GM23338 (cell line): ENCODE measurements around the gene IRF1. TPM values are rescaled to one million over a fixed set of nuclear protein-coding genes. Genes with fewer than 3 reads are reported as not detected.

ENCODE experiments used
- ATAC-seq: fragments of 200-7000 bp; cut with Tn5 transposase; 3 replicates; pipeline ENCODE4 v1.9.1; 2020
- DNase-seq: peaks from one replicate; pipeline ENCODE4 v3.0.0-alpha.2; 2015; ENCODE audit warnings: low spot score
- H2AFZ ChIP-seq: fragments of 200-600 bp; sonication (generic); 2 replicates; pipeline ENCODE4 v1.8.0; 2016; ENCODE audit warnings: antibody characterized with exemption, mild to moderate bottlenecking, moderate library complexity
- H3F3A ChIP-seq: fragments of 200-600 bp; sonication (generic); replicated peaks from 2 replicates; pipeline ENCODE4 v1.8.0; 2017; ENCODE audit warnings: antibody characterized with exemption, mixed run types, low read depth
- H3K27ac ChIP-seq: fragments of 200-600 bp; sonication (generic); 2 replicates; pipeline ENCODE4 v1.6.1; 2016; ENCODE audit warnings: low read depth
- H3K27me3 ChIP-seq: fragments of 200-600 bp; sonication (generic); 2 replicates; pipeline ENCODE4 v1.8.0; 2016; ENCODE audit warnings: mild to moderate bottlenecking, mixed run types, moderate library complexity; ENCODE audit not compliant: insufficient read depth
- H3K36me3 ChIP-seq: fragments of 200-600 bp; sonication (generic); 2 replicates; pipeline ENCODE4 v1.8.0; 2016; ENCODE audit warnings: mild to moderate bottlenecking; ENCODE audit not compliant: insufficient read depth
- H3K4me1 ChIP-seq: fragments of 200-600 bp; sonication (generic); 2 replicates; pipeline ENCODE4 v1.8.0; 2016; ENCODE audit warnings: mild to moderate bottlenecking, moderate library complexity; ENCODE audit not compliant: insufficient read depth
- H3K4me2 ChIP-seq: fragments of 200-600 bp; sonication (generic); 2 replicates; pipeline ENCODE4 v1.7.1; 2017; ENCODE audit warnings: mixed run types
- H3K4me3 ChIP-seq: fragments of 200-600 bp; sonication (generic); 2 replicates; pipeline ENCODE4 v1.6.1; 2016; ENCODE audit warnings: mixed run types
- H3K79me2 ChIP-seq: fragments of 200-600 bp; sonication (generic); replicated peaks from 2 replicates; pipeline ENCODE4 v1.8.0; 2017; ENCODE audit warnings: mild to moderate bottlenecking; ENCODE audit not compliant: insufficient read depth
- H3K9me2 ChIP-seq: fragments of 200-600 bp; sonication (generic); 2 replicates; pipeline ENCODE4 v1.8.0; 2017; ENCODE audit not compliant: insufficient read depth
- H4K20me1 ChIP-seq: fragments of 200-600 bp; sonication (generic); replicated peaks from 2 replicates; pipeline ENCODE4 v1.8.0; 2017; ENCODE audit warnings: mild to moderate bottlenecking; ENCODE audit not compliant: insufficient read depth
- H3K27ac Mint-ChIP-seq: 2 replicates; pipeline ENCODE4 v1.8.0; 2020; ENCODE audit warnings: inconsistent platforms, mild to moderate bottlenecking, moderate library complexity, mixed read lengths
- H3K27me3 Mint-ChIP-seq: 3 replicates; pipeline ENCODE4 v1.8.0; 2022; ENCODE audit warnings: low read depth, mild to moderate bottlenecking, moderate library complexity, mixed read lengths, inconsistent platforms; ENCODE audit not compliant: insufficient read depth, poor library complexity
- H3K36me3 Mint-ChIP-seq: 3 replicates; pipeline ENCODE4 v1.8.0; 2021; ENCODE audit warnings: low read depth, mild to moderate bottlenecking, inconsistent platforms, moderate library complexity, mixed read lengths
- H3K4me1 Mint-ChIP-seq: 3 replicates; pipeline ENCODE4 v1.8.0; 2020; ENCODE audit warnings: mild to moderate bottlenecking, inconsistent platforms, mixed read lengths
- H3K4me3 Mint-ChIP-seq: 3 replicates; pipeline ENCODE4 v1.8.0; 2021; ENCODE audit warnings: moderate library complexity, mild to moderate bottlenecking, inconsistent platforms, mixed read lengths
- H3K9me3 Mint-ChIP-seq: 3 replicates; pipeline ENCODE4 v1.8.0; 2020; ENCODE audit warnings: moderate library complexity, mild to moderate bottlenecking, inconsistent platforms, mixed read lengths
- CREB1 ChIP-seq: fragments of 250-450 bp; sonication (Bioruptor Pico); IDR thresholded peaks from 2 replicates; pipeline ENCODE4 v1.5.0; 2020; ENCODE audit warnings: low read depth, mild to moderate bottlenecking, moderate library complexity
- EZH2 ChIP-seq: fragments of 200-600 bp; sonication (generic); IDR thresholded peaks from one replicate; pipeline ENCODE4 v1.8.0; 2017; ENCODE audit warnings: antibody characterized with exemption, mild to moderate bottlenecking, low read depth; ENCODE audit not compliant: unreplicated experiment
- EZH2phosphoT487 ChIP-seq: fragments of 200-600 bp; sonication (generic); IDR thresholded peaks from one replicate; pipeline ENCODE4 v1.8.1; 2018; ENCODE audit warnings: antibody characterized with exemption; ENCODE audit not compliant: unreplicated experiment
- JUNB ChIP-seq: IDR thresholded peaks from one replicate; pipeline ENCODE4 v1.6.1; 2016; ENCODE audit warnings: antibody characterized with exemption; ENCODE audit not compliant: unreplicated experiment
- POLR2AphosphoS5 ChIP-seq: IDR thresholded peaks from 2 replicates; pipeline ENCODE4 v1.6.1; 2016; ENCODE audit warnings: antibody characterized with exemption, low read depth
- STAT1 ChIP-seq: IDR thresholded peaks from one replicate; pipeline ENCODE4 v1.6.1; 2016; ENCODE audit warnings: antibody characterized with exemption; ENCODE audit not compliant: unreplicated experiment
- ZNF114 ChIP-seq: fragments of 250-450 bp; sonication (Bioruptor Pico); IDR thresholded peaks from 2 replicates; pipeline ENCODE4 v1.5.0; 2020; ENCODE audit warnings: mild to moderate bottlenecking, moderate library complexity
- ZNF331 ChIP-seq: fragments of 250-450 bp; sonication (Bioruptor Pico); IDR thresholded peaks from 2 replicates; pipeline ENCODE4 v1.5.0; 2020; ENCODE audit warnings: low read depth, mild to moderate bottlenecking, moderate library complexity
- polyA plus RNA-seq: library from polyadenylated mRNA; unstranded; fragments of >200 nt; fragmentation: Nextera tagmentation; extraction: Ambion mirVana; gene quantifications from 2 replicates; pipeline ENCODE4 v1.2.1, GENCODE V29; 2016
- total RNA-seq: library from RNA; depleted of rRNA; stranded (reverse); fragments of >200 nt; shearing (Covaris generic); gene quantifications from 2 replicates; pipeline ENCODE4 v1.2.3, GENCODE V29; 2014
- TF ChIP-seq, protein P1 (sequence below): fragments of 250-450 bp; sonication (Bioruptor Pico); IDR thresholded peaks from 2 replicates; pipeline ENCODE4 v1.5.0; 2020; ENCODE audit warnings: mild to moderate bottlenecking, moderate library complexity
- TF ChIP-seq, protein P2 (sequence below): IDR thresholded peaks from one replicate; pipeline ENCODE4 v1.6.1; 2018; ENCODE audit warnings: antibody characterized with exemption; ENCODE audit not compliant: unreplicated experiment
- TF ChIP-seq, protein P3 (sequence below), 2 experiments: fragments of 200-600 bp in 1 of 2; sonication (generic) in 1 of 2; conservative IDR thresholded peaks; 2 replicates each; pipeline versions ENCODE4 v1.5.1 to v1.6.1; 2016 to 2017; ENCODE audit warnings: antibody characterized with exemption in 2 of 2, low read depth in 2 of 2, mild to moderate bottlenecking in 2 of 2, moderate library complexity in 1 of 2
- TF ChIP-seq, protein P4 (sequence below): IDR thresholded peaks from 2 replicates; pipeline ENCODE4 v1.6.1; 2016; ENCODE audit warnings: antibody characterized with exemption

Gene IRF1
- total and polyA plus RNA-seq, 2 experiments from 2014 or later: 6.9 to 8.6 TPM

DNA sequence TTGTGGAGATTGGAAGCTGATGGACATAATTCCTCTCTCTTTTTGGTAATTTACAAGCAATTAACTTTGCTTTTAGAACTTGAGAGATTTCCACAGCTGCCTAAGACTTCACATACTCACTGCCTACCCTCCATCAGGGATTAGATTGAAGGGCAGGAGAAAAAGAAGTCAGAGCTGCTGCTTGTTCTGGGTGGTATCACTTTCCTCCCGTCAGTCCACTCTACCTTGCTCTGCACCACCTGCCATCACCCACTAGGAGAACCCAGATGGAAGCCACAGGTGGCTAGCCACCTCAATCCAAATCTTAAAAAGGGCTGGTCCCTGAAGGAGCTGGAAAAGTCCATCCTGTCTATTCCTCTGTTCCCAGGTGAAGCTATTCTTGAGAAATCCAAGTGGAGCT lies 10.5 kb downstream of the IRF1 start (continued):
- TF ChIP-seq EZH2phosphoT487 (no peak), EZH2 (no peak), CREB1 (CRISPR knock-in tag) (no peak)

DNA sequence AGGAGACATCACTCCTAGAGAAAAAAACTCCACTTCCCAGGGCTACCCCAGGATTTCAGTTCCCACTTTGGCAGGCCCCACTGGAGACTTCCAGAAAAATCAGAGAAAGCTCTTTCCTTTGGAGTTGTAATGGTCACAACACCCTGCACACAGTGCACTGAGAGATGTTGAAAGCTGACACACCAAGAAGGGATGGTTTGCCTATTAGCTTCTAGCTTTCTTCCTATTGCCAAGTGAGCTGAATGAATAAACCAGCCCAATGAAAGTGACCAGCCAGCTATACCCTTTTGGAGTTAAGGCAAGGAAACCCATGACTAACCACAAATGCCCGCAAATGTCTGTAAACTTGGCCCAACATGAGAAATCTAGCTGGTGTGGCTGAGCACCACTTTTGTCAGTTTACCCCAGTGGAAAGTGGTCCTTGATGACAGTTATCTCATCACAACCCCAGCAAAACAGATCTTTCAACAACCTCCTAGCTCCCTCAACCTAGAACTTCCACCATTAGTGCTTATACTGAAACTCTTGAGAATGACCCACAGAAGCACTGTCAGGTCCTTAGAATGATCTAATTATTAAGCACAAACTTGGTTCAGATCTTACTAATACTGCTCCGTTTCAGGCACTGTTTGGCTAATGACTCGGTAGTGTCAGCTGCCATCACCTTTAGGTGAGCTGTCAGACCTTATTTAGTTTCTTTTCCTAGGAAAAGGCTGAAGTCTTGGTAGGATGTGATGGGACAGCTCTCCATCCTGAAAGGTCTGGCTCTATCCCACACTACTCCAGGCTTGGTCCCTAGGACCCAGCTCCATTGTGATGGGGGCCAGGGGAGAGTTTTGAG lies 11.2 kb downstream of the IRF1 start:
- Histone ChIP-seq H3K79me2 (no peaks in the 10 kb centered on the region), H4K20me1 (no peaks in the 10 kb centered on the region), H3K36me3 (no peaks in the 10 kb centered on the region), H3K4me3 (no peak overlapping the region), H3K9me2 (no peaks in the 10 kb centered on the region), H3K4me2 (no peak overlapping the region), H2AFZ (no peak overlapping the region), H3F3A (no peaks in the 10 kb centered on the region), H3K27ac (no peak overlapping the region), H3K27me3 (no peaks in the 10 kb centered on the region), H3K4me1 (peaks cover 7% of the 10 kb centered on the region)
- ATAC-seq: no peak
- H3K4me1 Mint-ChIP-seq: peaks cover 10% of the 10 kb centered on the region
- H3K4me3 Mint-ChIP-seq: no peak overlapping the region
- H3K9me3 Mint-ChIP-seq: no peaks in the 10 kb centered on the region; the same call in 2 of the 3 replicates
- H3K27me3 Mint-ChIP-seq: peaks cover 2% of the 10 kb centered on the region
- DNase-seq: no peak
- H3K27ac Mint-ChIP-seq: no peak overlapping the region
- H3K36me3 Mint-ChIP-seq: peaks cover 7% of the 10 kb centered on the region; the same call in 2 of the 3 replicates
- no peak for TF ChIP-seq STAT1
- TF ChIP-seq ZNF331 (CRISPR knock-in tag): no peak
- TF ChIP-seq, protein P1, sequence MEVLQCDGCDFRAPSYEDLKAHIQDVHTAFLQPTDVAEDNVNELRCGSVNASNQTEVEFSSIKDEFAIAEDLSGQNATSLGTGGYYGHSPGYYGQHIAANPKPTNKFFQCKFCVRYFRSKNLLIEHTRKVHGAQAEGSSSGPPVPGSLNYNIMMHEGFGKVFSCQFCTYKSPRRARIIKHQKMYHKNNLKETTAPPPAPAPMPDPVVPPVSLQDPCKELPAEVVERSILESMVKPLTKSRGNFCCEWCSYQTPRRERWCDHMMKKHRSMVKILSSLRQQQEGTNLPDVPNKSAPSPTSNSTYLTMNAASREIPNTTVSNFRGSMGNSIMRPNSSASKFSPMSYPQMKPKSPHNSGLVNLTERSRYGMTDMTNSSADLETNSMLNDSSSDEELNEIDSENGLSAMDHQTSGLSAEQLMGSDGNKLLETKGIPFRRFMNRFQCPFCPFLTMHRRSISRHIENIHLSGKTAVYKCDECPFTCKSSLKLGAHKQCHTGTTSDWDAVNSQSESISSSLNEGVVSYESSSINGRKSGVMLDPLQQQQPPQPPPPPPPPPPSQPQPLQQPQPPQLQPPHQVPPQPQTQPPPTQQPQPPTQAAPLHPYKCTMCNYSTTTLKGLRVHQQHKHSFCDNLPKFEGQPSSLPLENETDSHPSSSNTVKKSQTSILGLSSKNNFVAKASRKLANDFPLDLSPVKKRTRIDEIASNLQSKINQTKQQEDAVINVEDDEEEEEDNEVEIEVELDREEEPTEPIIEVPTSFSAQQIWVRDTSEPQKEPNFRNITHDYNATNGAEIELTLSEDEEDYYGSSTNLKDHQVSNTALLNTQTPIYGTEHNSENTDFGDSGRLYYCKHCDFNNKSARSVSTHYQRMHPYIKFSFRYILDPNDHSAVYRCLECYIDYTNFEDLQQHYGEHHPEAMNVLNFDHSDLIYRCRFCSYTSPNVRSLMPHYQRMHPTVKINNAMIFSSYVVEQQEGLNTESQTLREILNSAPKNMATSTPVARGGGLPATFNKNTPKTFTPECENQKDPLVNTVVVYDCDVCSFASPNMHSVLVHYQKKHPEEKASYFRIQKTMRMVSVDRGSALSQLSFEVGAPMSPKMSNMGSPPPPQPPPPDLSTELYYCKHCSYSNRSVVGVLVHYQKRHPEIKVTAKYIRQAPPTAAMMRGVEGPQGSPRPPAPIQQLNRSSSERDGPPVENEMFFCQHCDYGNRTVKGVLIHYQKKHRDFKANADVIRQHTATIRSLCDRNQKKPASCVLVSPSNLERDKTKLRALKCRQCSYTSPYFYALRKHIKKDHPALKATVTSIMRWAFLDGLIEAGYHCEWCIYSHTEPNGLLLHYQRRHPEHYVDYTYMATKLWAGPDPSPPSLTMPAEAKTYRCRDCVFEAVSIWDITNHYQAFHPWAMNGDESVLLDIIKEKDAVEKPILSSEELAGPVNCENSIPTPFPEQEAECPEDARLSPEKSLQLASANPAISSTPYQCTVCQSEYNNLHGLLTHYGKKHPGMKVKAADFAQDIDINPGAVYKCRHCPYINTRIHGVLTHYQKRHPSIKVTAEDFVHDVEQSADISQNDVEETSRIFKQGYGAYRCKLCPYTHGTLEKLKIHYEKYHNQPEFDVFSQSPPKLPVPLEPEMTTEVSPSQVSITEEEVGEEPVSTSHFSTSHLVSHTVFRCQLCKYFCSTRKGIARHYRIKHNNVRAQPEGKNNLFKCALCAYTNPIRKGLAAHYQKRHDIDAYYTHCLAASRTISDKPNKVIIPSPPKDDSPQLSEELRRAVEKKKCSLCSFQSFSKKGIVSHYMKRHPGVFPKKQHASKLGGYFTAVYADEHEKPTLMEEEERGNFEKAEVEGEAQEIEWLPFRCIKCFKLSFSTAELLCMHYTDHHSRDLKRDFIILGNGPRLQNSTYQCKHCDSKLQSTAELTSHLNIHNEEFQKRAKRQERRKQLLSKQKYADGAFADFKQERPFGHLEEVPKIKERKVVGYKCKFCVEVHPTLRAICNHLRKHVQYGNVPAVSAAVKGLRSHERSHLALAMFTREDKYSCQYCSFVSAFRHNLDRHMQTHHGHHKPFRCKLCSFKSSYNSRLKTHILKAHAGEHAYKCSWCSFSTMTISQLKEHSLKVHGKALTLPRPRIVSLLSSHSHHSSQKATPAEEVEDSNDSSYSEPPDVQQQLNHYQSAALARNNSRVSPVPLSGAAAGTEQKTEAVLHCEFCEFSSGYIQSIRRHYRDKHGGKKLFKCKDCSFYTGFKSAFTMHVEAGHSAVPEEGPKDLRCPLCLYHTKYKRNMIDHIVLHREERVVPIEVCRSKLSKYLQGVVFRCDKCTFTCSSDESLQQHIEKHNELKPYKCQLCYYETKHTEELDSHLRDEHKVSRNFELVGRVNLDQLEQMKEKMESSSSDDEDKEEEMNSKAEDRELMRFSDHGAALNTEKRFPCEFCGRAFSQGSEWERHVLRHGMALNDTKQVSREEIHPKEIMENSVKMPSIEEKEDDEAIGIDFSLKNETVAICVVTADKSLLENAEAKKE (CRISPR knock-in tag): no peak
- TF ChIP-seq EZH2: no peak
- TF ChIP-seq, protein P2, sequence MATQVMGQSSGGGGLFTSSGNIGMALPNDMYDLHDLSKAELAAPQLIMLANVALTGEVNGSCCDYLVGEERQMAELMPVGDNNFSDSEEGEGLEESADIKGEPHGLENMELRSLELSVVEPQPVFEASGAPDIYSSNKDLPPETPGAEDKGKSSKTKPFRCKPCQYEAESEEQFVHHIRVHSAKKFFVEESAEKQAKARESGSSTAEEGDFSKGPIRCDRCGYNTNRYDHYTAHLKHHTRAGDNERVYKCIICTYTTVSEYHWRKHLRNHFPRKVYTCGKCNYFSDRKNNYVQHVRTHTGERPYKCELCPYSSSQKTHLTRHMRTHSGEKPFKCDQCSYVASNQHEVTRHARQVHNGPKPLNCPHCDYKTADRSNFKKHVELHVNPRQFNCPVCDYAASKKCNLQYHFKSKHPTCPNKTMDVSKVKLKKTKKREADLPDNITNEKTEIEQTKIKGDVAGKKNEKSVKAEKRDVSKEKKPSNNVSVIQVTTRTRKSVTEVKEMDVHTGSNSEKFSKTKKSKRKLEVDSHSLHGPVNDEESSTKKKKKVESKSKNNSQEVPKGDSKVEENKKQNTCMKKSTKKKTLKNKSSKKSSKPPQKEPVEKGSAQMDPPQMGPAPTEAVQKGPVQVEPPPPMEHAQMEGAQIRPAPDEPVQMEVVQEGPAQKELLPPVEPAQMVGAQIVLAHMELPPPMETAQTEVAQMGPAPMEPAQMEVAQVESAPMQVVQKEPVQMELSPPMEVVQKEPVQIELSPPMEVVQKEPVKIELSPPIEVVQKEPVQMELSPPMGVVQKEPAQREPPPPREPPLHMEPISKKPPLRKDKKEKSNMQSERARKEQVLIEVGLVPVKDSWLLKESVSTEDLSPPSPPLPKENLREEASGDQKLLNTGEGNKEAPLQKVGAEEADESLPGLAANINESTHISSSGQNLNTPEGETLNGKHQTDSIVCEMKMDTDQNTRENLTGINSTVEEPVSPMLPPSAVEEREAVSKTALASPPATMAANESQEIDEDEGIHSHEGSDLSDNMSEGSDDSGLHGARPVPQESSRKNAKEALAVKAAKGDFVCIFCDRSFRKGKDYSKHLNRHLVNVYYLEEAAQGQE: no peak
- TF ChIP-seq, protein P3, sequence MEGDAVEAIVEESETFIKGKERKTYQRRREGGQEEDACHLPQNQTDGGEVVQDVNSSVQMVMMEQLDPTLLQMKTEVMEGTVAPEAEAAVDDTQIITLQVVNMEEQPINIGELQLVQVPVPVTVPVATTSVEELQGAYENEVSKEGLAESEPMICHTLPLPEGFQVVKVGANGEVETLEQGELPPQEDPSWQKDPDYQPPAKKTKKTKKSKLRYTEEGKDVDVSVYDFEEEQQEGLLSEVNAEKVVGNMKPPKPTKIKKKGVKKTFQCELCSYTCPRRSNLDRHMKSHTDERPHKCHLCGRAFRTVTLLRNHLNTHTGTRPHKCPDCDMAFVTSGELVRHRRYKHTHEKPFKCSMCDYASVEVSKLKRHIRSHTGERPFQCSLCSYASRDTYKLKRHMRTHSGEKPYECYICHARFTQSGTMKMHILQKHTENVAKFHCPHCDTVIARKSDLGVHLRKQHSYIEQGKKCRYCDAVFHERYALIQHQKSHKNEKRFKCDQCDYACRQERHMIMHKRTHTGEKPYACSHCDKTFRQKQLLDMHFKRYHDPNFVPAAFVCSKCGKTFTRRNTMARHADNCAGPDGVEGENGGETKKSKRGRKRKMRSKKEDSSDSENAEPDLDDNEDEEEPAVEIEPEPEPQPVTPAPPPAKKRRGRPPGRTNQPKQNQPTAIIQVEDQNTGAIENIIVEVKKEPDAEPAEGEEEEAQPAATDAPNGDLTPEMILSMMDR (conservative IDR thresholded peaks at IDR 0.05; ENCODE audit: low read depth in 2 of 2): no peak
- TF ChIP-seq EZH2phosphoT487: no peak
- TF ChIP-seq, protein P4, sequence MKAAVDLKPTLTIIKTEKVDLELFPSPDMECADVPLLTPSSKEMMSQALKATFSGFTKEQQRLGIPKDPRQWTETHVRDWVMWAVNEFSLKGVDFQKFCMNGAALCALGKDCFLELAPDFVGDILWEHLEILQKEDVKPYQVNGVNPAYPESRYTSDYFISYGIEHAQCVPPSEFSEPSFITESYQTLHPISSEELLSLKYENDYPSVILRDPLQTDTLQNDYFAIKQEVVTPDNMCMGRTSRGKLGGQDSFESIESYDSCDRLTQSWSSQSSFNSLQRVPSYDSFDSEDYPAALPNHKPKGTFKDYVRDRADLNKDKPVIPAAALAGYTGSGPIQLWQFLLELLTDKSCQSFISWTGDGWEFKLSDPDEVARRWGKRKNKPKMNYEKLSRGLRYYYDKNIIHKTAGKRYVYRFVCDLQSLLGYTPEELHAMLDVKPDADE: no peak
- no peak for TF ChIP-seq POLR2AphosphoS5
- no peak for TF ChIP-seq JUNB
- no peak for TF ChIP-seq ZNF114 (CRISPR knock-in tag)
